Esophagus muscularis mucosa (tissue), 4 donors: ENCODE results near the gene SLC24A3.

Experiments used
- EP300 ChIP-seq: sonication (generic); formaldehyde crosslinking; IDR thresholded peaks from one replicate; pipeline ENCODE4 v1.6.1; 2017; ENCODE audit warnings: antibody characterized with exemption
- POLR2A ChIP-seq: fragments of 450-650 bp; IDR thresholded peaks from one replicate; pipeline ENCODE4 v1.6.1; 2017; ENCODE audit warnings: antibody characterized with exemption, moderate library complexity, mild to moderate bottlenecking, low read depth
- POLR2AphosphoS5 ChIP-seq, 2 donors: sonication (generic); formaldehyde crosslinking; IDR thresholded peaks; one replicate each; pipeline ENCODE4 v1.6.1; 2017; ENCODE audit warnings: antibody characterized with exemption in 2 of 2
- TF ChIP-seq, protein P1 (sequence below), 3 experiments: fragments of 200-600 bp in 2 of 3; fragments of 450-650 bp in 1 of 3; sonication (generic) in 2 of 3; IDR thresholded peaks; one replicate each; pipeline ENCODE4 v1.5.1; 2017 to 2019; ENCODE audit warnings: antibody characterized with exemption in 3 of 3, mild to moderate bottlenecking in 2 of 3, moderate library complexity in 1 of 3

DNA sequence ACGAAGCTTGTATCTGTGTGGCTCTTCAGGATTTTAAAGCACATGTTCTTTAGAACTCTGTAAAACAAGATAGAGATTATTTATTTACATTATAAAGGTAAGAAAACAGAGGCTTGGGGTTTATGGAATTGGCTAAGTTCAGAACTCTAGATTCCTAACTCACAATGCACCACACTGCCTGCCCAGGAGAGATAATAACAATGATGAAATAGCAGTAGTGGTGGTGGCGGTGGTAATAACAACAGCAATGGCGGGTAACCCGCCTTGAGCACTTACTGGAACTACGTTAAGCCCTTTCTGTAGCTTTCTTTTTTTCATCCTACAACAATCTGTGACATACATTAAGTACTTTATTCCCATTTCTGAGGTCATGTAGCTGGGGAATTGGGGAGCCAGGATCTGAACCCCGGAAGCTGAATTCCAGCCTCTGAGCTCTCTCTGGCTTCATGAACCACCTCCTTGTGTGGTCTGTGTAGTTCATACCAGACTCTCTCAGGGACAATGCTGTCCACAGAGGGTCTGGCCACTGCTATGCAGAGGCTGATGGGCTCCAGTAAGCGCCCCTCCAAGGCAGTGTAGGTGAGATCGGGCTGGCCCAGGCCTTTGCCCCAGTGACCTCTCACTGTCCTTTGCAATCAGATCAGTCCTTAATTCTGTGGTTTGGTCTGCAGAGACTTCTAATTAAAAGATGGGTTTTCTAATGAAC, 260.9 kb downstream of the SLC24A3 start:
- TF ChIP-seq EP300 (no peak), POLR2A (no peak), POLR2AphosphoS5 (IDR thresholded peaks at IDR 0.05) (no peak)
- TF ChIP-seq, protein P1, sequence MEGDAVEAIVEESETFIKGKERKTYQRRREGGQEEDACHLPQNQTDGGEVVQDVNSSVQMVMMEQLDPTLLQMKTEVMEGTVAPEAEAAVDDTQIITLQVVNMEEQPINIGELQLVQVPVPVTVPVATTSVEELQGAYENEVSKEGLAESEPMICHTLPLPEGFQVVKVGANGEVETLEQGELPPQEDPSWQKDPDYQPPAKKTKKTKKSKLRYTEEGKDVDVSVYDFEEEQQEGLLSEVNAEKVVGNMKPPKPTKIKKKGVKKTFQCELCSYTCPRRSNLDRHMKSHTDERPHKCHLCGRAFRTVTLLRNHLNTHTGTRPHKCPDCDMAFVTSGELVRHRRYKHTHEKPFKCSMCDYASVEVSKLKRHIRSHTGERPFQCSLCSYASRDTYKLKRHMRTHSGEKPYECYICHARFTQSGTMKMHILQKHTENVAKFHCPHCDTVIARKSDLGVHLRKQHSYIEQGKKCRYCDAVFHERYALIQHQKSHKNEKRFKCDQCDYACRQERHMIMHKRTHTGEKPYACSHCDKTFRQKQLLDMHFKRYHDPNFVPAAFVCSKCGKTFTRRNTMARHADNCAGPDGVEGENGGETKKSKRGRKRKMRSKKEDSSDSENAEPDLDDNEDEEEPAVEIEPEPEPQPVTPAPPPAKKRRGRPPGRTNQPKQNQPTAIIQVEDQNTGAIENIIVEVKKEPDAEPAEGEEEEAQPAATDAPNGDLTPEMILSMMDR (IDR thresholded peaks at IDR 0.05), result no peak
